Measurements from ENCODE around the gene ZSWIM4. TPM values are rescaled to one million over a fixed set of nuclear protein-coding genes. Genes with fewer than 3 reads are reported as not detected.

Gene ZSWIM4
- total and polyA plus RNA-seq, 9 donors: 1.5 to 6.1 (median 4.5) TPM

DNA sequence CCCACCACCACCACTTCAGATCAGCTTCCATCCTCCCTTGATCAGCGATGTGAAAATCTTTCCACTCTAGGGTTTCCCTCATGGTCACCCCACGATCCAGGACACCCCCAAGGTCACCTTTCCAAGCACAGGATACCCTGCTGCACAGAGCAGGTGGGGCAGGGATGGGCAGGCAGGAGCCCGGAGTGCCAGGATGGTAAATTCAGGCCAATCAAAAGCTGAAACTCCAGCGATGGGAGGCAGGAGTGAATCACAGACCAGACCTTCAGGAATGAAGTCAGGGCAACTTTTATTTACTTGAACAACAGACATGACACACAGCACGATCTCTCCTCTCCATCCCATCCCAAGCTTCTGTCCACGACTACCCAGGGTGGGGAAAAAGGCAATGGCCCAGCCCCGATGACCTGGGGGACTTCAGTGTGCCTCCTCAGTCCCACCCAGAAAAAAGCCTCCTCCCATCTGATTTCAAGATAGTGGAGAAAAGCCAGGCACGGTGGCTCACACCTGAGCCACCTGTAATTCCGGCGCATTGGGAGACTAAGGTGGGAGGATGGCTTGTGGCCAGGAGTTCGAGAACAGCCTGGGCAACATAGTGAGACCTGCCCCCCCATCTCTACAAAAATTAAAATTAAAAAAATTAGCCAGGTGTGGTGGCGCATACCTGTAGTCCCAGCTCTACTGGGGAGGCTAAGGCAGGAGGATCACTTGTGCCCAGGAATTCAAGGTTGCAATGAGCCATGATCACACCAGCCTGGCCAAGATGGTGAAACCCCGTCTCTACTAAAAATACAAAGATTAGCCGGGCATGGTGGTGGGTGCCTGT, 39.2 kb downstream of the ZSWIM4 start:
- H3K36me3 ChIP-seq (ENCODE audit: control insufficient read depth, insufficient read depth, low read length): peaks cover 62% of the 10 kb centered on the region

GRCh38 chr19:13835791-13836723, 40.8 kb downstream of the ZSWIM4 start:
- Histone ChIP-seq H3K27ac (ENCODE audit: low read length) (peak overlapping the region; percentile 86), H3K9me3 (replicated peaks; ENCODE audit: control insufficient read depth, low read depth, low read length) (no peaks in the 10 kb centered on the region), H3K4me1 (ENCODE audit: control insufficient read depth, insufficient read depth, low read length) (peaks cover 68% of the 10 kb centered on the region), H3K36me3 (ENCODE audit: control insufficient read depth, insufficient read depth, low read length) (peaks cover 51% of the 10 kb centered on the region), H3K4me3 (ENCODE audit: low read length) (no peak overlapping the region), H3K27me3 (ENCODE audit: control insufficient read depth, insufficient read depth, low read length) (no peaks in the 10 kb centered on the region)
- DNase-seq: peak; percentile 56
- WGBS (ENCODE audit: insufficient coverage): 66% methylated on average over 15 of the region's 21 CpGs

More for the DNA sequence above, 39.2 kb downstream of the ZSWIM4 start:
- no peak for DNase-seq
- 86% methylated on average over 2 of the region's 14 CpGs for WGBS (ENCODE audit: insufficient coverage)
- Histone ChIP-seq H3K9me3 (replicated peaks; ENCODE audit: control insufficient read depth, low read depth, low read length) (no peaks in the 10 kb centered on the region), H3K4me3 (ENCODE audit: low read length) (peak overlapping the region; percentile 31), H3K27me3 (ENCODE audit: control insufficient read depth, insufficient read depth, low read length) (no peaks in the 10 kb centered on the region), H3K27ac (ENCODE audit: low read length) (peak overlapping the region; percentile 62), H3K4me1 (ENCODE audit: control insufficient read depth, insufficient read depth, low read length) (peaks cover 52% of the 10 kb centered on the region)

DNA sequence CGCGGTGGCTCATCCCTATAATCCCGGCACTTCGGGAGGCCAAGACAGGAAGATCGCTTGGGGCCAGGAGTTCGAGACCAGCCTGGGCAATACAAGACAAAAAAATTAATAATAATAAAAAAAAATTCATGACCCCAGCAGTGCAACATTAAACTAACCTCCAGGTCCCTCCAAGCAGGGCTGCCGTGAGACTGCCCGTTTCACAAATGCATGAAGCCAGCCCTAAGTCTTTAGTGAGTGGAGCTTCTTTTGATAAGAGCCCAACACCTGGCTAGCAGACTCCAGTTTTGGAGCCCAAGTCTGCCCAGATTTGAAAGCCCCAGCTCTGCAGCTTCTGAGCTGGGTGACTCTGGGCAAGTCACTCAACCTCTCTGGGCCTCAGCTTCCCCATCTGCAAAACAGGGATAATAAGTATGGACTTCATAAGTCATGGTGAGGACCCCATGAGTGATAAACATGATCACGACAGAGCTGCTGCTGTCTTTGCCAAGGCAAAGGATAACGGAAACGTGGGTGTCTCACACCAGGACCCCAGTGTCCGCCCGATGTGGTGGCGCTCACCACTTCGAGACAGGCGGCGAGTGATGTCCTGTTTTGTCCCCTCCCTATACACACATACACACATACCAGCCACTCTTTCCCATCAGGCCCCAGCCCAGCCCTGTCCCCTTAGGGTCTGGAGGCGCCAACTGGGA, 43.3 kb downstream of the ZSWIM4 start:
- 30% methylated on average over 12 of the region's 18 CpGs for WGBS (ENCODE audit: insufficient coverage)
- Histone ChIP-seq H3K36me3 (ENCODE audit: control insufficient read depth, insufficient read depth, low read length) (peaks cover 49% of the 10 kb centered on the region), H3K4me1 (ENCODE audit: control insufficient read depth, insufficient read depth, low read length) (peaks cover 76% of the 10 kb centered on the region), H3K27me3 (ENCODE audit: control insufficient read depth, insufficient read depth, low read length) (no peaks in the 10 kb centered on the region), H3K27ac (ENCODE audit: low read length) (peak overlapping the region; percentile 98), H3K4me3 (ENCODE audit: low read length) (peak overlapping the region; percentile 87), H3K9me3 (replicated peaks; ENCODE audit: control insufficient read depth, low read depth, low read length) (no peaks in the 10 kb centered on the region)
- no peak for DNase-seq

DNA sequence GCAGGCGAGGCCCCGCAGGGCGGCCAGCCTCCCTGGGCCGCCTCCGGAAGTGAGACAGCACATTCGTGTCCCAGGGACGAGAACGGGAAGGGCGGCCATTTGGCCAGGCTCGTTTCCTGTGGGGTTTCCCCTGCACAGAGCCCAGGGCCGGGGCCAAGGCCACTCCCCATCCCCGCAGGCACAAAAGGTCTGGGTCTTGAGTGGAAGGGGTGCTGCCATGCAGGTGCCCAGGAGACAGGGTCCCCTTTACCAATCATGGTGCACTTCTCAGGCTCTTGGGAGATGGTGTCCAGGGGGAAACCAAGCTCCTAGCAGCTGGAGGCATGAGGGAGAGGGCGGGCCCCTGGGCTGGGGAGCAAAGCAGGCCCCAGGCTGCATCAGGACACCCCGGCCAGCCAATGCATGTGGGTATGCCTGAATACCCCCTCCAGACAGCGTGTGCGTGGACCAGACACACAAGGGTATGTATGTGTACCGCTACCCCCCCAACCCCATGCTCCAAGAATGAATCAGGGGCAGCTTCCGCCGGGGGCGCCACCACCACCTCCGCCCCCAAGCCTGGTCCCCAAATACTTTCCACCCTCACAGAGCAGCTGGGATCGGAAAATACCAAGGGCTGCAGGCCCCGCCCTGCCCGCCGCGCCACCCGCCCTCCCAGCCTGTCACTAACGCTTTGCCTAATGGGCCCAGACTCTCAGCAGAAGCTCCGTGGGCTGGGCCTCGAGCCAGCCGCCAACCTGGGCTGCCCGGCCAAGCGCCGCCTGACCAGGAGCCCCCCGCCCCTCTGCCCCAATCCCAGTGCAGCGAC, 44.1 kb downstream of the ZSWIM4 start:
- H3K9me3 ChIP-seq (replicated peaks; ENCODE audit: control insufficient read depth, low read depth, low read length): no peaks in the 10 kb centered on the region
- H3K36me3 ChIP-seq (ENCODE audit: control insufficient read depth, insufficient read depth, low read length): peaks cover 41% of the 10 kb centered on the region
- H3K4me1 ChIP-seq (ENCODE audit: control insufficient read depth, insufficient read depth, low read length): peaks cover 76% of the 10 kb centered on the region
- DNase-seq: peak; percentile 94
- peak overlapping the region; percentile 87 for H3K4me3 ChIP-seq (ENCODE audit: low read length)
- H3K27me3 ChIP-seq (ENCODE audit: control insufficient read depth, insufficient read depth, low read length): no peaks in the 10 kb centered on the region
- 2% methylated on average over 24 of the region's 36 CpGs for WGBS (ENCODE audit: insufficient coverage)
- H3K27ac ChIP-seq (ENCODE audit: low read length): peak overlapping the region; percentile 98

GRCh38 chr19:13839938-13840304, 44.7 kb downstream of the ZSWIM4 start:
- Histone ChIP-seq H3K27me3 (ENCODE audit: control insufficient read depth, insufficient read depth, low read length) (no peaks in the 10 kb centered on the region), H3K4me1 (ENCODE audit: control insufficient read depth, insufficient read depth, low read length) (peaks cover 76% of the 10 kb centered on the region), H3K4me3 (ENCODE audit: low read length) (peak overlapping the region; percentile 87), H3K27ac (ENCODE audit: low read length) (peak overlapping the region; percentile 98), H3K9me3 (replicated peaks; ENCODE audit: control insufficient read depth, low read depth, low read length) (no peaks in the 10 kb centered on the region), H3K36me3 (ENCODE audit: control insufficient read depth, insufficient read depth, low read length) (peaks cover 36% of the 10 kb centered on the region)
- DNase-seq: no peak
- 14% methylated on average over 4 of the region's 6 CpGs for WGBS (ENCODE audit: insufficient coverage)

DNA sequence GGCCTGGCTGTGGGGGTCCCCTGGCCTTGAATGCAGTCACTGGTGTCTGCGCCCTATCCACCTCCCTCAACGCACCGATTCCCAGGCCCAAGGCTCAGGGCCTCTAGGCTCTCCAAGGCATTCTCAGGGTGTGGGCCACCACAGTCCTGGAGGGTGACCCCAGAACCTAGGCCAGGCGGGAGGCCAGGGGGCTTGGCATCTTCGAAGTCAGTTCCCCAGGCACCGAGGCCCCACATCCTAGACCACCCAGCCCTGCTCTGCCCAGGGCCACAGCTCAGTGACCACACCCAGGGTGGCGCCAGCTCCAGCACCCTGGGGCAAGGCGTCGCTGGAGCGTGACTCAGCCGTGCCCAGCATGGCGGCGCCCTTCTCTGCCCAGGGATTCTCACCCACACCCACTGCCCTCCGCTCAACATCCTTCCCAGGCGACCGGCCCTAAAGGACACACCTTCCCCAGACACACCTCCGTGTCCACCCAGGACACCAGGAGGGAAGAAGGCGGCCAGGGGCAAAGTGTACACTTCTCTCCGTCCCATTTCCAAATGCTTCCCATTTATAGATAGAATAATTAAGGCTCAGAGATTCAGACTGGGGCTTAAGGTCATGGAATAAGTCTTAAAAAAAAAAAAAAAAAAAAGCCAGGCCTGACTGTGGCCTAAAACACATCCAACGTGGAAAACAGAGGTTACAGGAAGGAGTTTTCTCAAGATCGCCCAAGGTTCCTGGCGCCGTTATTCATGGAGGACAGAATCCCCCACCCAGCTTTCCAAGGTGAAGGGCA, 45.3 kb downstream of the ZSWIM4 start:
- DNase-seq: peak; percentile 53
- Histone ChIP-seq H3K4me3 (ENCODE audit: low read length) (peak overlapping the region; percentile 87), H3K9me3 (replicated peaks; ENCODE audit: control insufficient read depth, low read depth, low read length) (no peaks in the 10 kb centered on the region), H3K36me3 (ENCODE audit: control insufficient read depth, insufficient read depth, low read length) (peaks cover 31% of the 10 kb centered on the region), H3K27me3 (ENCODE audit: control insufficient read depth, insufficient read depth, low read length) (no peaks in the 10 kb centered on the region), H3K4me1 (ENCODE audit: control insufficient read depth, insufficient read depth, low read length) (peaks cover 76% of the 10 kb centered on the region), H3K27ac (ENCODE audit: low read length) (peak overlapping the region; percentile 98)
- 50% methylated on average over 13 of the region's 23 CpGs for WGBS (ENCODE audit: insufficient coverage)

- Histone ChIP-seq H3K4me1 (ENCODE audit: control insufficient read depth, insufficient read depth, low read length) (peaks cover 72% of the 10 kb centered on the region), H3K36me3 (ENCODE audit: control insufficient read depth, insufficient read depth, low read length) (peaks cover 22% of the 10 kb centered on the region), H3K9me3 (replicated peaks; ENCODE audit: control insufficient read depth, low read depth, low read length) (no peaks in the 10 kb centered on the region), H3K4me3 (ENCODE audit: low read length) (peak overlapping the region; percentile 87), H3K27me3 (ENCODE audit: control insufficient read depth, insufficient read depth, low read length) (no peaks in the 10 kb centered on the region), H3K27ac (ENCODE audit: low read length) (peak overlapping the region; percentile 98)
- DNase-seq: peak; percentile 73
- WGBS (ENCODE audit: insufficient coverage): 13% methylated on average over 21 of the region's 26 CpGs
Observed at GRCh38 chr19:13841086-13841961, 46.1 kb downstream of the ZSWIM4 start.

DNA sequence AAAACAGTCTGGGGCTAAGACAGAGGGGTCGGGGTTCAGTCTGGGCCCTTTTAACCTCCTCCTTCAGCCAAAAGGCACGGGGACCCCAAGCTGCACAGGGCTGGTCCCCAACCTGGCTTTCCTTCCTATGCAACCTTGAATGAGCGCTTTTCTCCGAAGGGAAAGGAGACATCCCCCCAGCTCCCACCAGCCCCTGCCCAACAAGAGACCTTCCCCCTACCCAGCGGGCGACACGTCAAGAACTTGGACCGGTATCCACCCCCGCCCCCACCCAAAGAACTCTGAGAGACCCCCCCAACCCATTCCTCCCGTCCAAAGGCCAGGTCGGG, 46.7 kb downstream of the ZSWIM4 start:
- H3K4me1 ChIP-seq (ENCODE audit: control insufficient read depth, insufficient read depth, low read length): peaks cover 72% of the 10 kb centered on the region
- WGBS (ENCODE audit: insufficient coverage): 4% methylated on average over 4 of the region's 11 CpGs
- H3K27ac ChIP-seq (ENCODE audit: low read length): peak overlapping the region; percentile 98
- peaks cover 16% of the 10 kb centered on the region for H3K36me3 ChIP-seq (ENCODE audit: control insufficient read depth, insufficient read depth, low read length)
- no peaks in the 10 kb centered on the region for H3K9me3 ChIP-seq (replicated peaks; ENCODE audit: control insufficient read depth, low read depth, low read length)
- H3K4me3 ChIP-seq (ENCODE audit: low read length): peak overlapping the region; percentile 87
- no peak for DNase-seq
- H3K27me3 ChIP-seq (ENCODE audit: control insufficient read depth, insufficient read depth, low read length): no peaks in the 10 kb centered on the region

All from muscle of leg (tissue), 11 donors.